Activated CD8-positive, alpha-beta memory T cell treated with anti-CD3 and anti-CD28 coated beads for 1 hour (primary cell): Measurements from ENCODE around the gene AP1M2.
"Not testable (repeated sequence)": the region's sequence is repeated elsewhere in the genome, so short reads cannot be mapped to it uniquely, and the experiment has no call there.

Source experiments
- DNase-seq, 2 donors: peaks; one replicate each; pipeline ENCODE4 v3.0.0-alpha.2; 2020; ENCODE audit warnings: low read depth in 1 of 2; ENCODE audit errors: extremely low read depth in 1 of 2

Gene AP1M2

GRCh38 chr19:10565567-10566407 lies 21.3 kb downstream of the AP1M2 start, which contains the start of gene KRI1:
TSS of gene KRI1 (minus strand) at chr19:10566010. CDS start at chr19:10565999, 11 bp downstream.
- peak; percentile 96 to 98 for DNase-seq

- no peak for DNase-seq
These were observed 22.0 kb downstream of the AP1M2 start for GRCh38 chr19:10565028-10565566.

GRCh38 chr19:10562609-10563008 lies 24.5 kb downstream of the AP1M2 start:
- no peak for DNase-seq

- DNase-seq: no peak
These were observed 27.0 kb downstream of the AP1M2 start for GRCh38 chr19:10560154-10560553.

- no peak for DNase-seq
These were observed 29.4 kb downstream of the AP1M2 start for GRCh38 chr19:10557603-10558197.

GRCh38 chr19:10555610-10555973 lies 31.5 kb downstream of the AP1M2 start:
- DNase-seq: no peak

- DNase-seq: no peak
These were observed 32.1 kb downstream of the AP1M2 start for GRCh38 chr19:10554760-10555609.

- peak in 1 of 2 donors; percentile 42 for DNase-seq
These were observed 33.1 kb downstream of the AP1M2 start for GRCh38 chr19:10553943-10554381.

- no peak for DNase-seq
These were observed 33.9 kb downstream of the AP1M2 start for GRCh38 chr19:10553087-10553667.

GRCh38 chr19:10552510-10553053 lies 34.5 kb downstream of the AP1M2 start:
- DNase-seq: no peak

GRCh38 chr19:10551698-10552301 lies 35.3 kb downstream of the AP1M2 start:
- no peak for DNase-seq

- DNase-seq: not testable (repeated sequence)
These were observed 36.1 kb downstream of the AP1M2 start for GRCh38 chr19:10551006-10551405.

GRCh38 chr19:10550336-10550735 lies 36.8 kb downstream of the AP1M2 start:
- DNase-seq: no peak

GRCh38 chr19:10549733-10550132 lies 37.4 kb downstream of the AP1M2 start:
- DNase-seq: no peak

GRCh38 chr19:10548746-10549276 lies 38.3 kb downstream of the AP1M2 start:
- DNase-seq: no peak

- no peak for DNase-seq
These were observed 40.3 kb downstream of the AP1M2 start for GRCh38 chr19:10546817-10547216.

- DNase-seq: no peak
These were observed 42.3 kb downstream of the AP1M2 start for GRCh38 chr19:10544753-10545251.

GRCh38 chr19:10544242-10544752 lies 42.8 kb downstream of the AP1M2 start:
- DNase-seq: no peak
